Measurements from ENCODE around the gene TRPC4. TPM values are rescaled to one million over a fixed set of nuclear protein-coding genes. Genes with fewer than 3 reads are reported as not detected.

The TRPC4 gene
- total RNA-seq (not detected), total RNA-seq (0 reads per million in 2 donors)

GRCh38 chr13:37869756-37870488 lies at the start of gene TRPC4:
TSS of gene TRPC4 (minus strand) at chr13:37869772. CDS start at chr13:37783333, 86,439 bp downstream.
- peaks cover 2% of the 10 kb centered on the region for H3K36me3 Mint-ChIP-seq (ENCODE audit: low read depth)
- H3K27me3 Mint-ChIP-seq, result peaks cover 29% of the 10 kb centered on the region
- ATAC-seq (no peak), DNase-seq (no peak)
- H3K4me1 Mint-ChIP-seq, result peaks cover 2% of the 10 kb centered on the region
- H3K4me3 Mint-ChIP-seq, result peak within 1 kb of the TSS; percentile 49
- H3K27ac Mint-ChIP-seq, result no peak within 1 kb of the TSS
- no peaks in the 10 kb centered on the region for H3K9me3 ChIP-seq (ENCODE audit: control insufficient read depth, low read length, poor library complexity, severe bottlenecking)

DNA sequence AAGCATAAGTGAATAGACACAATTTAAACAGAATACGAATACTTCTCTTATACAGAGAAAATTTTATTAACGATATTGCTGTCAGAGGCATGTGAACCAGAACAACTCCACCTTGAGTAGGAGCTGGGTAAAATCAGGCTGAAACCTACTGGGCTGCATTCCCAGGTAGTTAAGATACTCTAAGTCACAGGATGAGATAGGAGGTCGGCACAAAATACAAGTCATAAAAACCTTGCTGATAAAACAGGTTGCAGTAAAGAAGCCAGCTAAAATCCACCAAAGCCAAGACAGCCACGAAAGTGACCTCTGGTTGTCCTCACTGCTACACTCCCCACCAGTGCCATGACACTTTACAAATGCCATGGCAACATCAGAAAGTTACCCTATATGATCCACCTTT lies 49.2 kb upstream of the TRPC4 start:
- H3K9me3 ChIP-seq (ENCODE audit: control insufficient read depth, low read length, poor library complexity, severe bottlenecking), result peaks cover 3% of the 10 kb centered on the region
- Mint-ChIP-seq H3K27me3 (no peaks in the 10 kb centered on the region), H3K4me1 (no peaks in the 10 kb centered on the region), H3K27ac (no peak overlapping the region), H3K4me3 (no peak overlapping the region), H3K36me3 (ENCODE audit: low read depth) (no peaks in the 10 kb centered on the region)
- DNase-seq (no peak), ATAC-seq (no peak)

DNA sequence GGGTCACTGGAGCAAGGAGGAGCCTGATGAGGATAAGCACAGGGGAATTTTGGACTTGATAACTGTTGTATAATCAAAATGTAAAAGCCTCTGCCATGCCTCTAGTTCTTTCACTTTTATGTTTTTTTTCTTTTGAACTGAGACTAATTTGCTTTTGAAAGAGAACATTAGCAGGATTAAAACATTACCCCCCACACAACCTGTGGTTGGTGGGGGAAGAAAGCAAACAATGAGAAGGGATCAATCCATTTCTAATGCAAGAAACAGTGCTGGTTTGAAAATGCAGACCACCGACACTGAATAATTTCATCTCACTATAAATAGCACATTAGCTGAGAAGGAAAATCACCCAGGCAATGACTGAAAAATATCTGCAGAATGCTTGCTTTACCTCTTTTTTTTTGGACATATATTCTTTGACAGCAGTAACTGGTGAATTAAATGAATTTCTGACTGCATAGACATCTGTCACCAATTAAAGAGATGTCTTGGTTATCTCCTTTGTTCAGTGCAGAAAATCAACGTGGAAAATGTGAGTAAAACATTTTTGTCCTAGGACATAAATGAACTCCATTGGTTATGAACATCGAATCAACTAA lies 48.6 kb upstream of the TRPC4 start:
- no peaks in the 10 kb centered on the region for H3K4me1 Mint-ChIP-seq
- H3K36me3 Mint-ChIP-seq (ENCODE audit: low read depth), result no peaks in the 10 kb centered on the region
- H3K9me3 ChIP-seq (ENCODE audit: control insufficient read depth, low read length, poor library complexity, severe bottlenecking), result peaks cover 3% of the 10 kb centered on the region
- H3K27ac Mint-ChIP-seq, result no peak overlapping the region
- no peaks in the 10 kb centered on the region for H3K27me3 Mint-ChIP-seq
- ATAC-seq, result no peak
- DNase-seq, result no peak
- H3K4me3 Mint-ChIP-seq, result no peak overlapping the region

DNA sequence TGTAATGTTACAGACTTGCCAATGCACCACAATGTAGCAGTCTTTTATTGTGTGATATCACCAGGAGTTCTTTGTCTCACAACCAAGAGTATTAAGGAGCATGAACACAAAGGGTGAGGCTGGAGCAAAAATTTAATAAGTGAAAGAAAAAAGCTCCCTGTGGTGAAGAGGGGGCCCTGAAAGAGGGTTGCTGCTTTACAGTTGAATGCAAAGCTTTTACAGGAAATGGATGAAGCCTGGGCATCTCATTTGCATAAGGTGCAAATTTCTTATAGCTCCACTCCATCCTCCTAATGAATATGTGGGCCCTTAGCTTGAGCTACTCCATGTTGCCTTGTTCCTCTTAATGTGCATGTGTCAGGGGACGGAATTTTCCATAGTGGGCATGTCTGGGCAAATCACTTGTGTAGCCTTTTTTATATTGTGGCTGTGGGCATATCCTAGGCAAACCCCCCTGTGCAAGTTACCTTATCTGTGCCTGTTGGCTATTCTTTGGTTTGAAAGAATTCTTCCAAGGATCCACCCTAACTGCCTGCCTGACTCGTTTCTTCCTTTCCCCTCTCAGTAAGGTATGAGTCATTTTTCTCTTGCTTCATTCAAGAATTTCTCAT lies 45.3 kb upstream of the TRPC4 start:
- no peak for DNase-seq
- no peak overlapping the region for H3K4me3 Mint-ChIP-seq

DNA sequence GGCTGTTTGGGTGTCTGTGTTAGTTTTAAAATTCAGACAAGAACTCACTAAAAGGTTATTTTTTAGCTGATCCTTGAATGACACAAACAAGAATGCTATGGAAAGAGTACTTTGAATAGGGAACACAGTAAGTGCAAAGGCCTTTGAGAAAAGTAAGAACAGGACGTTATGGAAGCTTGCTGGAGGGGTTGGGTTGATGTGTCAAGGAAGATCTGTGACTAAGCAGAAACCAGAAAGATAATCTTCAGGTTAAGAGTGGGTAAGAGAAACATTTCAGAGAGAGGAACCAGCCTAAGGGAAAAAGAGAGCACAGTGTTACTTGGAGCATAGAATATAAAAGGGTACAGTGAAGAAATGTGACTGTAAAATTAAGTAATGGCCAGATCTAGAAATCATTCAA lies 41.2 kb upstream of the TRPC4 start:
- Mint-ChIP-seq H3K4me3 (no peak overlapping the region), H3K27ac (no peak overlapping the region)

More for the DNA sequence above, 45.3 kb upstream of the TRPC4 start:
- H3K9me3 ChIP-seq (ENCODE audit: control insufficient read depth, low read length, poor library complexity, severe bottlenecking), result peaks cover 3% of the 10 kb centered on the region
- no peak for ATAC-seq
- Mint-ChIP-seq H3K27me3 (no peaks in the 10 kb centered on the region), H3K27ac (no peak overlapping the region), H3K4me1 (no peaks in the 10 kb centered on the region), H3K36me3 (ENCODE audit: low read depth) (no peaks in the 10 kb centered on the region)

GRCh38 chr13:37906880-37907279 lies 37.3 kb upstream of the TRPC4 start:
- H3K27ac Mint-ChIP-seq, result no peak overlapping the region
- H3K4me1 Mint-ChIP-seq, result no peaks in the 10 kb centered on the region
- H3K4me3 Mint-ChIP-seq, result no peak overlapping the region

More for the DNA sequence above, 41.2 kb upstream of the TRPC4 start:
- ATAC-seq (no peak), DNase-seq (no peak)
- Mint-ChIP-seq H3K4me1 (no peaks in the 10 kb centered on the region), H3K27me3 (no peaks in the 10 kb centered on the region), H3K36me3 (ENCODE audit: low read depth) (no peaks in the 10 kb centered on the region)
- peaks cover 3% of the 10 kb centered on the region for H3K9me3 ChIP-seq (ENCODE audit: control insufficient read depth, low read length, poor library complexity, severe bottlenecking)

DNA sequence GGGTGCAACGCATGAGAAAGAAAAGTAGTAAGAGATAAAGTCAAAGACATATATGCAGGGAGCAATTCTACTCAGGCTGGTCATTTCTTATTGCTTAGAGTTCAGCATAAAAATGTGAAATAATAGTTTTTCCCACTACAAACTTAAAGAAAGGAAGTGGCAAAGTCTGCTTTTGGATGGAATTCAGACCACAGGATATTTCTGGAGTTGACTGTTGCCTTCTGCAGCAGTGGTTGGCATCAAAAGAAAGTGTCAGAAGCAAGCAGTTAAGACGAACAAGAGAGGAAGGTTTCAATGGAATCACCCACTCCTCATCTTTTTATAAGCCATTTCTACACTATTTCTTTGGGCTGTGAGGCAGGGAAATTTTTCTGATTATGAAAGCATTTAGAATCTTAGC lies 36.2 kb upstream of the TRPC4 start:
- H3K36me3 Mint-ChIP-seq (ENCODE audit: low read depth), result no peaks in the 10 kb centered on the region
- H3K27me3 Mint-ChIP-seq, result no peaks in the 10 kb centered on the region
- DNase-seq (no peak), ATAC-seq (no peak)
- H3K27ac Mint-ChIP-seq, result no peak overlapping the region
- H3K4me3 Mint-ChIP-seq, result no peak overlapping the region
- H3K9me3 ChIP-seq (ENCODE audit: control insufficient read depth, low read length, poor library complexity, severe bottlenecking), result no peaks in the 10 kb centered on the region
- H3K4me1 Mint-ChIP-seq, result no peaks in the 10 kb centered on the region

More at GRCh38 chr13:37906880-37907279, 37.3 kb upstream of the TRPC4 start:
- ATAC-seq, result no peak
- H3K27me3 Mint-ChIP-seq, result no peaks in the 10 kb centered on the region
- H3K9me3 ChIP-seq (ENCODE audit: control insufficient read depth, low read length, poor library complexity, severe bottlenecking), result no peaks in the 10 kb centered on the region
- DNase-seq, result no peak
- no peaks in the 10 kb centered on the region for H3K36me3 Mint-ChIP-seq (ENCODE audit: low read depth)

DNA sequence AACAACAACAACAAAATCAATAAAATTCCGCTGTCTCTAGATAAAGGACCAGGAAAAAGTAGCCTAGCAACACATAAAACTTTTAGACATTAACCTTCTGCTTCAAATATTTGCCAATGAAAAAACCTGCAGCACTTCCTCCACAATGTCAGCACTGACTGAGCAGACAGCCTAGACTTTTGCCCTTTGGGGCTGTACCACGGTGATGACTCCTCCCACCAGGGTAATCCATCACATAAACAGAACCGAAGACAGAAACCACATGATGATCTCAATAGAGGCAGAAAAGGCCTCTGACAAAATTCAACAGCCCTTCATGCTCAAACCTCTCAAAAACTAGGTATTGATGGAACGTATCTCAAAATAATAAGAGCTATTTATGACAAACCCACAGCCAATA lies 30.2 kb upstream of the TRPC4 start:
- H3K9me3 ChIP-seq (ENCODE audit: control insufficient read depth, low read length, poor library complexity, severe bottlenecking), result no peaks in the 10 kb centered on the region
- Mint-ChIP-seq H3K4me3 (no peak overlapping the region), H3K4me1 (no peaks in the 10 kb centered on the region), H3K27me3 (no peaks in the 10 kb centered on the region), H3K27ac (no peak overlapping the region), H3K36me3 (ENCODE audit: low read depth) (no peaks in the 10 kb centered on the region)
- DNase-seq (no peak), ATAC-seq (no peak)

- Mint-ChIP-seq H3K4me3 (no peak overlapping the region), H3K4me1 (no peaks in the 10 kb centered on the region), H3K36me3 (ENCODE audit: low read depth) (no peaks in the 10 kb centered on the region), H3K27ac (no peak overlapping the region), H3K27me3 (no peaks in the 10 kb centered on the region)
- DNase-seq, result no peak
- no peak for ATAC-seq
- H3K9me3 ChIP-seq (ENCODE audit: control insufficient read depth, low read length, poor library complexity, severe bottlenecking), result no peaks in the 10 kb centered on the region
These were observed 23.7 kb upstream of the TRPC4 start for GRCh38 chr13:37893321-37893720.

GRCh38 chr13:37889820-37890219 lies 20.2 kb upstream of the TRPC4 start:
- H3K4me3 Mint-ChIP-seq, result no peak overlapping the region
- no peaks in the 10 kb centered on the region for H3K36me3 Mint-ChIP-seq (ENCODE audit: low read depth)
- no peaks in the 10 kb centered on the region for H3K9me3 ChIP-seq (ENCODE audit: control insufficient read depth, low read length, poor library complexity, severe bottlenecking)
- H3K4me1 Mint-ChIP-seq, result no peaks in the 10 kb centered on the region
- H3K27ac Mint-ChIP-seq, result no peak overlapping the region
- DNase-seq (no peak), ATAC-seq (no peak)
- no peaks in the 10 kb centered on the region for H3K27me3 Mint-ChIP-seq

DNA sequence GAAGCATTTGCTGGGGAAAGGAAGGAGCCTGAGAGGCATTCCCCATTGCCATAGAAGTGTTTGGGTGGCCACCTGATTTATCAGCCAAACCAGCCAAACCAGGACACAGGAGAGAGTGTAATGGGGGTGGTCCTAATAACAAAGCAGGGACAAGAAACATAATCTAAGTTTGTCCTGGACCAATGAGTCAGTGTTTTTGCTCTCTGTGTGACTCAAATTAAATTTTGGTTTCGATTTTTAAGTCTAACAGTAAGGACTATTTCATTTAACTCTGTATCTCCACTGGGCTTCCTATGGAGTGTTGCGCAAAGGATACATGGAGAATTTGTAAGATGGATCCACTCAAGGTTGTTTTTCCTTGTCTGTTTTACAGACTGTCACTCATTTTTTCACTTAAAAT lies 19.5 kb upstream of the TRPC4 start:
- no peak overlapping the region for H3K4me3 Mint-ChIP-seq
- H3K9me3 ChIP-seq (ENCODE audit: control insufficient read depth, low read length, poor library complexity, severe bottlenecking), result no peaks in the 10 kb centered on the region
- no peaks in the 10 kb centered on the region for H3K36me3 Mint-ChIP-seq (ENCODE audit: low read depth)
- no peak overlapping the region for H3K27ac Mint-ChIP-seq
- H3K4me1 Mint-ChIP-seq, result no peaks in the 10 kb centered on the region
- H3K27me3 Mint-ChIP-seq, result no peaks in the 10 kb centered on the region
- no peak for DNase-seq
- ATAC-seq, result no peak

DNA sequence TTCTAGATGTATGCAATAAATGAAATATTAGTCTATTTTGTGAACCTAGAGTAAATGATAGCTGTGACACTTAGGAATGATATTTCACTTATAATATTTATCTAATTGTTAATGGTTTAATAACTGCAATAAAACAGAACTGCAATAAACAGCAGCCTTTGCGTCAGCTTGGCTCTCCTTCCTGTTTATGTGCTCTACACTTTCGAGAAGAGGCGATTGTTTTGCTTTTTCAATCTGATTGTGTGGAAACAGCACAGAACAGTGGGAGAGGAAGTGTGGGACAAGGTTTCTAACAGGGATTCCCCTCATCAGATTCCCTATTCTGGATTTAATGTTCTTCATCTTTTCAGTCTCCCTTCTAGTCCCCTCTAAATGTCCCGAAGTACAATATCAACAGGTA lies 17.3 kb upstream of the TRPC4 start:
- H3K36me3 Mint-ChIP-seq (ENCODE audit: low read depth), result no peaks in the 10 kb centered on the region
- H3K27me3 Mint-ChIP-seq, result no peaks in the 10 kb centered on the region
- DNase-seq (no peak), ATAC-seq (no peak)
- no peak overlapping the region for H3K4me3 Mint-ChIP-seq
- no peak overlapping the region for H3K27ac Mint-ChIP-seq
- H3K9me3 ChIP-seq (ENCODE audit: control insufficient read depth, low read length, poor library complexity, severe bottlenecking), result no peaks in the 10 kb centered on the region
- H3K4me1 Mint-ChIP-seq, result no peaks in the 10 kb centered on the region

- Mint-ChIP-seq H3K27ac (no peak overlapping the region), H3K36me3 (ENCODE audit: low read depth) (no peaks in the 10 kb centered on the region), H3K27me3 (no peaks in the 10 kb centered on the region), H3K4me3 (no peak overlapping the region), H3K4me1 (no peaks in the 10 kb centered on the region)
- DNase-seq (no peak), ATAC-seq (no peak)
- no peaks in the 10 kb centered on the region for H3K9me3 ChIP-seq (ENCODE audit: control insufficient read depth, low read length, poor library complexity, severe bottlenecking)
These were observed 15.1 kb upstream of the TRPC4 start for GRCh38 chr13:37884674-37885073.

- DNase-seq (no peak), ATAC-seq (no peak)
- H3K4me1 Mint-ChIP-seq, result no peaks in the 10 kb centered on the region
- H3K27me3 Mint-ChIP-seq, result no peaks in the 10 kb centered on the region
- no peak overlapping the region for H3K27ac Mint-ChIP-seq
- H3K36me3 Mint-ChIP-seq (ENCODE audit: low read depth), result no peaks in the 10 kb centered on the region
- H3K9me3 ChIP-seq (ENCODE audit: control insufficient read depth, low read length, poor library complexity, severe bottlenecking), result no peaks in the 10 kb centered on the region
- H3K4me3 Mint-ChIP-seq, result no peak overlapping the region
These were observed 14.5 kb upstream of the TRPC4 start for GRCh38 chr13:37884026-37884425.
